ENCODE results near the gene EP300.
"Not testable (repeated sequence)": the region's sequence is repeated elsewhere in the genome, so short reads cannot be mapped to it uniquely, and the experiment has no call there.

The EP300 gene

GRCh38 chr22:41092023-41092817 is at the start of gene EP300:
Gene EP300 (plus strand): TSS chr22:41092592. CDS start chr22:41093005, 413 bp downstream.
- FAIRE-seq: no peak

- FAIRE-seq: no peak
These were observed 48.7 kb upstream of the EP300 start for GRCh38 chr22:41043722-41044121.

GRCh38 chr22:41045575-41045974 is 46.8 kb upstream of the EP300 start:
- not testable (repeated sequence) for FAIRE-seq

GRCh38 chr22:41047801-41048211 is 44.6 kb upstream of the EP300 start:
- no peak for FAIRE-seq

- not testable (repeated sequence) for FAIRE-seq
These were observed 44.0 kb upstream of the EP300 start for GRCh38 chr22:41048345-41048744.

GRCh38 chr22:41048791-41049717 is 43.3 kb upstream of the EP300 start:
- FAIRE-seq: no peak

GRCh38 chr22:41049795-41050194 is 42.6 kb upstream of the EP300 start:
- FAIRE-seq: not testable (repeated sequence)

GRCh38 chr22:41050883-41051282 is 41.5 kb upstream of the EP300 start:
- no peak for FAIRE-seq

GRCh38 chr22:41052661-41053490 is 39.5 kb upstream of the EP300 start:
- FAIRE-seq: no peak

GRCh38 chr22:41057076-41057475 is 35.3 kb upstream of the EP300 start:
- no peak for FAIRE-seq

GRCh38 chr22:41062146-41062545 is 30.2 kb upstream of the EP300 start:
- FAIRE-seq: no peak

GRCh38 chr22:41064326-41064725 is 28.1 kb upstream of the EP300 start:
- FAIRE-seq: not testable (repeated sequence)

- not testable (repeated sequence) for FAIRE-seq
These were observed 26.1 kb upstream of the EP300 start for GRCh38 chr22:41066341-41066740.

GRCh38 chr22:41067968-41068367 is 24.4 kb upstream of the EP300 start:
- FAIRE-seq: not testable (repeated sequence)

- FAIRE-seq: no peak
These were observed 21.6 kb upstream of the EP300 start for GRCh38 chr22:41070665-41071331.

GRCh38 chr22:41074061-41074460 is 18.3 kb upstream of the EP300 start:
- FAIRE-seq: no peak

GRCh38 chr22:41074466-41074865 is 17.9 kb upstream of the EP300 start:
- no peak for FAIRE-seq

- FAIRE-seq: no peak
These were observed 17.3 kb upstream of the EP300 start for GRCh38 chr22:41074941-41075710.

- no peak for FAIRE-seq
These were observed 16.4 kb upstream of the EP300 start for GRCh38 chr22:41075946-41076345.

GRCh38 chr22:41076857-41077256 is 15.5 kb upstream of the EP300 start:
- FAIRE-seq: no peak

- no peak for FAIRE-seq
These were observed 13.5 kb upstream of the EP300 start for GRCh38 chr22:41078931-41079330.
